ENCODE measurements around the gene OMP. TPM values are rescaled to one million over a fixed set of nuclear protein-coding genes. Genes with fewer than 3 reads are reported as not detected.

OMP gene
- total RNA-seq, 4 donors from 2014 or later, result 1.0 to 2.1 TPM; not detected in 2

DNA sequence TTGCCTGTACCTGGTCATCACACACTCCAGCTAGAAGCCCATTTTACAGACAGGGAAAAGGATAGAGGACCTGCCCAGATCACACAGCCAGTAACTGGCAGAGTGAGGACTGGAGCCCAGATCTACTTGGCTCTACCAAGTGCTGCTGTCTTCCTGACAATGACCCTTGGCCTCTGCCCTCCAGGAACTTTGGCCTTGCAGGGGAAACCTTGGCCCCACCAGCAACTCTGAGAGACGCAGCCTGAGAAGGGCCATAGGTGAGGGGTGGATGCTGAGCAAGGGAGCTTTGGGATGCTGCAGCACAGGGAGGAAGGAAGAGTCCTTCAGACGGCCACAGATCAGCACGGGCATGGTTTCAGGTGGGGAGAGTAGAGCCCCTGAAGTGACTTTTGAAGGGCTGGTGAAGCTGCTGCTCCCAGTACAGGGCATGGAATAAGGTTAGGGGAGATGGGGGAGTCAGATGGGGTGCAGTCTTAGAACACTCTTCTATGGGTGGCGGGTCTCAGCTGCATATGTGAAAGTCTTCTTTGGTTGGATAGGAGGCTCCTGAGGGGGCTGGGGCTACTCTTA lies 37.9 kb upstream of the OMP start:
- Histone ChIP-seq H3K4me1 (no peaks in the 10 kb centered on the region), H3K9me3 (no peaks in the 10 kb centered on the region), H3K4me3 (no peak overlapping the region), H3K27me3 (no peaks in the 10 kb centered on the region), H3K36me3 (no peaks in the 10 kb centered on the region), H3K27ac (peak overlapping the region in 1 of 2 donors; percentile 96)
- no peak for DNase-seq
- intact Hi-C loops (cut with DNase I; ENCODE audit: low total_unique reads), result no loop called here
- TF ChIP-seq, protein P1, sequence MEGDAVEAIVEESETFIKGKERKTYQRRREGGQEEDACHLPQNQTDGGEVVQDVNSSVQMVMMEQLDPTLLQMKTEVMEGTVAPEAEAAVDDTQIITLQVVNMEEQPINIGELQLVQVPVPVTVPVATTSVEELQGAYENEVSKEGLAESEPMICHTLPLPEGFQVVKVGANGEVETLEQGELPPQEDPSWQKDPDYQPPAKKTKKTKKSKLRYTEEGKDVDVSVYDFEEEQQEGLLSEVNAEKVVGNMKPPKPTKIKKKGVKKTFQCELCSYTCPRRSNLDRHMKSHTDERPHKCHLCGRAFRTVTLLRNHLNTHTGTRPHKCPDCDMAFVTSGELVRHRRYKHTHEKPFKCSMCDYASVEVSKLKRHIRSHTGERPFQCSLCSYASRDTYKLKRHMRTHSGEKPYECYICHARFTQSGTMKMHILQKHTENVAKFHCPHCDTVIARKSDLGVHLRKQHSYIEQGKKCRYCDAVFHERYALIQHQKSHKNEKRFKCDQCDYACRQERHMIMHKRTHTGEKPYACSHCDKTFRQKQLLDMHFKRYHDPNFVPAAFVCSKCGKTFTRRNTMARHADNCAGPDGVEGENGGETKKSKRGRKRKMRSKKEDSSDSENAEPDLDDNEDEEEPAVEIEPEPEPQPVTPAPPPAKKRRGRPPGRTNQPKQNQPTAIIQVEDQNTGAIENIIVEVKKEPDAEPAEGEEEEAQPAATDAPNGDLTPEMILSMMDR (IDR thresholded peaks at IDR 0.05), result no peak
- no peak for TF ChIP-seq POLR2A (IDR thresholded peaks at IDR 0.05)

DNA sequence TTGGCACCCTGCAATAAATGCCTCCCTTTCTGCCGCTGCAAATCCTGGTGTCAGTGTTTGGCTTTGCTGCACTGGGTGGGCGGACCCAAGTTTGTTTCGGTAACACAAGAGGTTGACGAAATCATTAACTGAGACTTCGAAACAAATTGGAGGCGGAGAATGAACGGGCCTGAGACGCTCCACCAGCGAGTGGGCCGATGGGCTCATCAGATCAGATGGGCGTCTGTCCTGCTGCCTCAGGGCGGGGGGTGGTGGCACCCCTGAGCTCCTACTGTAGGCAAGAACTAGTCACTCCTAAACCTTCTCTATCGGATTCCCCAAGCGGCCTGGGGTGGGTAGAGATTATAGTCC lies 36.8 kb upstream of the OMP start:
- peak overlapping the region; percentile 68 to 90 for H3K4me3 ChIP-seq
- TF ChIP-seq POLR2A (IDR thresholded peaks at IDR 0.05), result no peak
- TF ChIP-seq, protein P1 (IDR thresholded peaks at IDR 0.05), result no peak
- H3K4me1 ChIP-seq, result no peaks in the 10 kb centered on the region
- intact Hi-C loops (cut with DNase I; ENCODE audit: low total_unique reads), result no loop called here
- no peaks in the 10 kb centered on the region for H3K27me3 ChIP-seq
- H3K36me3 ChIP-seq, result no peaks in the 10 kb centered on the region
- peak overlapping the region; percentile 88 to 96 for H3K27ac ChIP-seq
- H3K9me3 ChIP-seq, result no peaks in the 10 kb centered on the region
- DNase-seq, result peak; percentile 71 to 72

DNA sequence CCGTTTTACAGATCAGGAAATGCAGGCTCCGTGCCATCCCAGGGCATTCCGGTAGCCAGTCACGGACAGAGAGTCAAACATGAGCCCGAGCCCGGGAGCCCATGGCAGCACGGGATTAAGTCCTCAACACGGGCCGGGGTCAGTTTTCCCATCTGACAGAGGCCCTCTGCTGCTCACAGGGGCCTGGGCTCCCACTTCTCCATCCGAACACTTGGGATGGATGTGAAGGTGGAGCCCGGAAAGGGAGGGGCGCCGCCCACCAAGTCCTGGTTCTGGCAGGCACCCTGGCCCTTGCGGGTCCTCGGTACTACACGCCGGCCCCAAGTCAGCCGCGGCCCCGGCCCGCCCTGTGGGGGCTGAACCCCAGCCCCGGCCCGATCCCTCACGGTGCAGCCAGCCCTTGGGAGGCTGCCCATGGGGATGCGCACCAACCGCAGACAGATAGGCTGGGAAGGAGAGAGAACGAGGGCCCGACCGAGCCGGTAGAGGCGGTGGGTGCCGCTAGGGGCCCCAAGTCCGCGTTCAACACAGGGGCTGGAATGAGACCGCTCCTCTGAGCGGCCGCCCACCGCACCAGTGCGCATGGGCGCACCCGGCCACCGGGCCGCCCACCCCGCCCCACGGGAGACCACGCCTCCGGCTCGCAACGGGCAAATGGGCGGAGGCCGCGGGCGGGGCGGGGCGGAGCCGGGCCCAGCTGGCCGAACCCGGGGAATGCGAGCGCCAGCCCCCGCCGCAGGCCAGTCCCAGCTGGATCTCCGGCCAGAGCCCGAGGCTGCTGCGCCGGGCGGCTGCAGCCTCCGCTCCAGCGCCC lies 36.2 kb upstream of the OMP start, which contains the start of gene CAPN5:
Gene CAPN5 (plus strand): TSS at position 743 of the 814 bp plus-strand sequence. CDS start 17,916 bp downstream, outside the sequence.
- no peaks in the 10 kb centered on the region for H3K4me1 ChIP-seq
- H3K36me3 ChIP-seq, result no peaks in the 10 kb centered on the region
- intact Hi-C loops (cut with DNase I; ENCODE audit: low total_unique reads), result no loop called here
- no peaks in the 10 kb centered on the region for H3K27me3 ChIP-seq
- H3K27ac ChIP-seq, result peak within 1 kb of the TSS; percentile 88 to 96
- peak; percentile 90 to 95 for DNase-seq
- H3K4me3 ChIP-seq, result peak within 1 kb of the TSS; percentile 68 to 90
- TF ChIP-seq POLR2A (IDR thresholded peaks at IDR 0.05), result peak; percentile 91 to 99
- TF ChIP-seq, protein P1 (IDR thresholded peaks at IDR 0.05), result peak; percentile 15 to 44 (median 30)
- no peaks in the 10 kb centered on the region for H3K9me3 ChIP-seq

DNA sequence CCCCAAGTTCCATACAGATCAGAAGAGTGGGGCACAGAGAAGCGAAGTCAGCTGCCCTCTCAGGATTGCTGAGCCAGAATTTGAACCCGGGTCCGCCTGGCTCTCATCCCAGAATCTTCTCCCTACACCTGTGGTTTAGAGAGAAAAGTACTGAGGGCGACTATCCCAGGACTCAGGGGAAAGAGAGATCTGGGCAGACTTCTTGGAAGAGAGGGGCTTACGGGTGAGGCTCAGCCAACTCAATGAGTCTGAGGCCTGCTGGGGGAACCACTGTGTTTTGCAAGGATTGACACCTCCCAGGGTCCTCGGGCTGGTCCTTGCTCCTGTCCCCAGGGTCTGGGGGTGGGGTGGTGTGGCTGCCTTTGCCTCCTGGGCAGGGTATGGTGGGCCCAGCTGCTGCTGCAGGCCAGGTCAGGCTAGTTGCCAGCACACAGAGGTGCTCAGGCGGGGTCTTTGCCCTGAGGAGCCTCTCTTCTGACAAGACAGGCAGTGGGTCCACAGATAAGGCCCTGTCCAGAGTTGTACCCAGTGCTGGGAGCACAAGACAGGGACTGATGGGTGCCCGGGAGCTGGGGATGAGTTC lies 34.7 kb upstream of the OMP start:
- peak overlapping the region in 1 of 2 donors; percentile 90 for H3K4me3 ChIP-seq

More for the DNA sequence above, 34.7 kb upstream of the OMP start:
- no peaks in the 10 kb centered on the region for H3K9me3 ChIP-seq
- no peaks in the 10 kb centered on the region for H3K36me3 ChIP-seq
- H3K27ac ChIP-seq, result peak overlapping the region; percentile 88 to 96
- no peaks in the 10 kb centered on the region for H3K27me3 ChIP-seq
- intact Hi-C loops (cut with DNase I; ENCODE audit: low total_unique reads), result no loop called here
- no peak for DNase-seq
- H3K4me1 ChIP-seq, result peaks cover 4 to 7% of the 10 kb centered on the region in 2 donors
- no peak for TF ChIP-seq POLR2A (IDR thresholded peaks at IDR 0.05)
- TF ChIP-seq, protein P1 (IDR thresholded peaks at IDR 0.05), result no peak

Measured in uterus (tissue), 4 donors.